Measurements from ENCODE around the gene SRBD1. TPM values are rescaled to one million over a fixed set of nuclear protein-coding genes. Genes with fewer than 3 reads are reported as not detected.

Gene SRBD1
- total and polyA plus RNA-seq, 2 donors, result 7.2 to 48.3 TPM

GRCh38 chr2:45388541-45389100 lies 222.4 kb downstream of the SRBD1 start:
- whole genome bisulfite sequencing, result 84% methylated on average over 4 of the region's 4 CpGs
- Histone ChIP-seq H3K27ac (ENCODE audit: low read depth) (no peak overlapping the region), H3K4me1 (ENCODE audit: insufficient read depth) (no peaks in the 10 kb centered on the region), H3K36me3 (ENCODE audit: insufficient read depth) (peaks cover 2% of the 10 kb centered on the region), H3K4me3 (ENCODE audit: low read depth, low read length) (no peak overlapping the region)
- DNase-seq (ENCODE audit: extremely low spot score), result no peak

GRCh38 chr2:45382744-45383143 lies 228.3 kb downstream of the SRBD1 start:
- H3K27ac ChIP-seq (ENCODE audit: low read depth), result no peak overlapping the region
- 84% methylated on average over 1 of the region's 1 CpG for WGBS
- H3K36me3 ChIP-seq (ENCODE audit: insufficient read depth), result no peaks in the 10 kb centered on the region
- no peak for DNase-seq (ENCODE audit: extremely low spot score)
- H3K4me1 ChIP-seq (ENCODE audit: insufficient read depth), result no peaks in the 10 kb centered on the region
- no peak overlapping the region for H3K4me3 ChIP-seq (ENCODE audit: low read depth, low read length)

- no peak for DNase-seq (ENCODE audit: extremely low spot score)
- Histone ChIP-seq H3K36me3 (ENCODE audit: insufficient read depth) (no peaks in the 10 kb centered on the region), H3K27ac (ENCODE audit: low read depth) (no peak overlapping the region), H3K4me3 (ENCODE audit: low read depth, low read length) (no peak overlapping the region), H3K4me1 (ENCODE audit: insufficient read depth) (no peaks in the 10 kb centered on the region)
- WGBS, result 94% methylated on average over 3 of the region's 3 CpGs
Measured at GRCh38 chr2:45380131-45380836, 230.8 kb downstream of the SRBD1 start.

GRCh38 chr2:45379399-45380087 lies 231.5 kb downstream of the SRBD1 start:
- H3K27ac ChIP-seq (ENCODE audit: low read depth), result no peak overlapping the region

GRCh38 chr2:45373534-45373933 lies 237.5 kb downstream of the SRBD1 start:
- no peak overlapping the region for H3K27ac ChIP-seq (ENCODE audit: low read depth)
- 92% methylated on average over 2 of the region's 2 CpGs for WGBS
- H3K4me3 ChIP-seq (ENCODE audit: low read depth, low read length), result no peak overlapping the region
- no peaks in the 10 kb centered on the region for H3K4me1 ChIP-seq (ENCODE audit: insufficient read depth)
- no peaks in the 10 kb centered on the region for H3K36me3 ChIP-seq (ENCODE audit: insufficient read depth)
- no peak for DNase-seq (ENCODE audit: extremely low spot score)

More at GRCh38 chr2:45379399-45380087, 231.5 kb downstream of the SRBD1 start:
- DNase-seq (ENCODE audit: extremely low spot score), result no peak
- H3K4me3 ChIP-seq (ENCODE audit: low read depth, low read length), result no peak overlapping the region
- no peaks in the 10 kb centered on the region for H3K36me3 ChIP-seq (ENCODE audit: insufficient read depth)
- no peaks in the 10 kb centered on the region for H3K4me1 ChIP-seq (ENCODE audit: insufficient read depth)
- 90% methylated on average over 3 of the region's 3 CpGs for WGBS

- DNase-seq (ENCODE audit: extremely low spot score), result no peak
- Histone ChIP-seq H3K4me1 (ENCODE audit: insufficient read depth) (no peaks in the 10 kb centered on the region), H3K4me3 (ENCODE audit: low read depth, low read length) (no peak overlapping the region), H3K36me3 (ENCODE audit: insufficient read depth) (no peaks in the 10 kb centered on the region), H3K27ac (ENCODE audit: low read depth) (no peak overlapping the region)
- 66% methylated on average over 2 of the region's 2 CpGs for WGBS
Measured at GRCh38 chr2:45370369-45370768, 240.7 kb downstream of the SRBD1 start.

GRCh38 chr2:45368792-45369191 lies 242.3 kb downstream of the SRBD1 start:
- Histone ChIP-seq H3K27ac (ENCODE audit: low read depth) (no peak overlapping the region), H3K4me1 (ENCODE audit: insufficient read depth) (no peaks in the 10 kb centered on the region), H3K36me3 (ENCODE audit: insufficient read depth) (no peaks in the 10 kb centered on the region), H3K4me3 (ENCODE audit: low read depth, low read length) (no peak overlapping the region)
- DNase-seq (ENCODE audit: extremely low spot score), result no peak
- 98% methylated on average over 1 of the region's 1 CpG for WGBS

- Histone ChIP-seq H3K27ac (ENCODE audit: low read depth) (no peak overlapping the region), H3K4me3 (ENCODE audit: low read depth, low read length) (no peak overlapping the region), H3K4me1 (ENCODE audit: insufficient read depth) (no peaks in the 10 kb centered on the region), H3K36me3 (ENCODE audit: insufficient read depth) (no peaks in the 10 kb centered on the region)
- no peak for DNase-seq (ENCODE audit: extremely low spot score)
- 59% methylated on average over 2 of the region's 2 CpGs for WGBS
Measured at GRCh38 chr2:45361666-45362065, 249.4 kb downstream of the SRBD1 start.

GRCh38 chr2:45354776-45355175 lies 256.3 kb downstream of the SRBD1 start:
- WGBS, result 94% methylated on average over 2 of the region's 2 CpGs

GRCh38 chr2:45353879-45354278 lies 257.2 kb downstream of the SRBD1 start:
- H3K4me1 ChIP-seq (ENCODE audit: insufficient read depth), result peaks cover 2% of the 10 kb centered on the region
- H3K36me3 ChIP-seq (ENCODE audit: insufficient read depth), result no peaks in the 10 kb centered on the region
- WGBS, result 28% methylated on average over 2 of the region's 2 CpGs
- DNase-seq (ENCODE audit: extremely low spot score), result no peak
- no peak overlapping the region for H3K27ac ChIP-seq (ENCODE audit: low read depth)
- no peak overlapping the region for H3K4me3 ChIP-seq (ENCODE audit: low read depth, low read length)

More at GRCh38 chr2:45354776-45355175, 256.3 kb downstream of the SRBD1 start:
- Histone ChIP-seq H3K36me3 (ENCODE audit: insufficient read depth) (no peaks in the 10 kb centered on the region), H3K4me3 (ENCODE audit: low read depth, low read length) (no peak overlapping the region), H3K4me1 (ENCODE audit: insufficient read depth) (peaks cover 2% of the 10 kb centered on the region), H3K27ac (ENCODE audit: low read depth) (no peak overlapping the region)
- DNase-seq (ENCODE audit: extremely low spot score), result no peak

GRCh38 chr2:45352506-45352905 lies 258.6 kb downstream of the SRBD1 start:
- Histone ChIP-seq H3K4me3 (ENCODE audit: low read depth, low read length) (no peak overlapping the region), H3K36me3 (ENCODE audit: insufficient read depth) (no peaks in the 10 kb centered on the region), H3K27ac (ENCODE audit: low read depth) (no peak overlapping the region), H3K4me1 (ENCODE audit: insufficient read depth) (peaks cover 2% of the 10 kb centered on the region)
- 73% methylated on average over 2 of the region's 2 CpGs for WGBS
- no peak for DNase-seq (ENCODE audit: extremely low spot score)

GRCh38 chr2:45345331-45346234 lies 265.5 kb downstream of the SRBD1 start:
- Histone ChIP-seq H3K36me3 (ENCODE audit: insufficient read depth) (no peaks in the 10 kb centered on the region), H3K27ac (ENCODE audit: low read depth) (no peak overlapping the region), H3K4me3 (ENCODE audit: low read depth, low read length) (no peak overlapping the region), H3K4me1 (ENCODE audit: insufficient read depth) (no peaks in the 10 kb centered on the region)
- no peak for DNase-seq (ENCODE audit: extremely low spot score)
- 57% methylated on average over 8 of the region's 8 CpGs for WGBS

GRCh38 chr2:45344502-45344901 lies 266.6 kb downstream of the SRBD1 start:
- Histone ChIP-seq H3K4me3 (ENCODE audit: low read depth, low read length) (no peak overlapping the region), H3K36me3 (ENCODE audit: insufficient read depth) (no peaks in the 10 kb centered on the region), H3K4me1 (ENCODE audit: insufficient read depth) (no peaks in the 10 kb centered on the region), H3K27ac (ENCODE audit: low read depth) (no peak overlapping the region)
- no peak for DNase-seq (ENCODE audit: extremely low spot score)
- 85% methylated on average over 5 of the region's 5 CpGs for WGBS
